GM12892 (cell line): ENCODE results near the gene CPSF3.

Source experiments
- POLR2A ChIP-seq: IDR thresholded peaks from 2 replicates; pipeline ENCODE4 v1.6.1; 2011; ENCODE audit warnings: low read depth, low read length, control low read depth
- TAF1 ChIP-seq: IDR thresholded peaks from 2 replicates; pipeline ENCODE4 v1.6.1; 2011; ENCODE audit warnings: low read depth, mild to moderate bottlenecking, control low read depth, low read length, borderline replicate concordance

DNA sequence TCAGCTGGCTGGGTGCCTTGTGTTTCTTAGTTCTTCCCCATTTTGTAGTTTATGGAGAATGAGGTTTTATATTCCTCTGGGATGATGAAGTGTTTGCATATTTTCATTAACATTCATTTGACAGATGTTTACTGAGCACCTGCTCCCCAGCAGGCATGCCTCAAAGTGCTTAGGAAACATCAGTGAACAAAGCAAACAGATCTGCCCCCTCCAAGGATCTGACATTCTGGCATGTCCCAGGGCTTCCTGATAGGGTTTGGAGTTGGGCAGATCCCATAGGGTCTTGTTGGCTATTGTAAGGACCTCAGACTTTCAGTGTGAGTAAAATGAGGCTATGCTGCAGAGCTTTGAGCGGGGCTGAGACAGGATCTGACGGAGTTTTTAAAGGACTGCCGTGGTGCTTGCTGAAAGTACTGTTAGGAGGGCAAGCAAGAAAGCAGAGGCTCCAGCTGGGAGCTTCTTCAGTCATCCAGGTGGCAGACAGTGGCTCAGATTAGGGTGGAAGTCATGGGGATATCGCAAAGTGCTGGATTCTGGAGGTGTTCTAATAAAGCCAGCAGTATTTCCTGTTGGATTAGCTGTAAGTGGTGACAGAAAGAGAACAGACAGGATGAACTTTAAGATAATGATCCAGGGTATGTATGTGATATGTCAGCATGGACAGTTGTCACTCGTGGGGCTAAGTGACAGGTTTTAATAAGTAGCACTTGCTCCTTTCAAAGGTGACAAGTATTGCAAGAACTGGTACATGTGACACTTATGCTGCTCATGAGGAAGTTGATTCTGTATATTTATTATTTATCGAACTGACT lies 39.6 kb downstream of the CPSF3 start:
- no peak for TF ChIP-seq POLR2A
- TF ChIP-seq TAF1, result no peak
